Heart right ventricle (tissue), 16 donors: ENCODE measurements around the gene PHYH. TPM values are rescaled to one million over a fixed set of nuclear protein-coding genes. Genes with fewer than 3 reads are reported as not detected.

ENCODE experiments used
- ATAC-seq, 8 donors: fragments of 200-7000 bp; cut with Tn5 transposase; one replicate each; pipeline ENCODE4 v1.9.1; 2020; ENCODE audit warnings: mild to moderate bottlenecking in 8 of 8, moderate library complexity in 8 of 8, moderate number of reproducible peaks in 1 of 8
- DNase-seq, 2 donors: peaks; one replicate each; pipeline ENCODE4 v3.0.0-alpha.2; 2020
- H3K27ac ChIP-seq, 10 donors: fragments of 200-600 bp; sonication (generic) in 2 of 10; one replicate each; pipeline versions ENCODE4 v1.5.0 to v1.8.0; 2020 to 2022; ENCODE audit warnings: mild to moderate bottlenecking in 3 of 10
- H3K27me3 ChIP-seq, 7 donors: fragments of 200-600 bp; one replicate each; pipeline ENCODE4 v1.8.0; 2021 to 2022; ENCODE audit warnings: mild to moderate bottlenecking in 2 of 7
- H3K36me3 ChIP-seq, 9 donors: fragments of 200-600 bp; sonication (generic) in 1 of 9; one replicate each; pipeline versions ENCODE4 v1.5.0 to v1.8.0; 2020 to 2022; ENCODE audit warnings: mild to moderate bottlenecking in 2 of 9
- H3K4me1 ChIP-seq, 9 donors: fragments of 200-600 bp; sonication (generic) in 1 of 9; one replicate each; pipeline versions ENCODE4 v1.5.0 to v1.8.0; 2020 to 2022; ENCODE audit warnings: mild to moderate bottlenecking in 4 of 9
- H3K4me3 ChIP-seq, 10 donors: fragments of 200-600 bp; sonication (generic) in 2 of 10; one replicate each; pipeline versions ENCODE4 v1.5.0 to v1.8.0; 2020 to 2022; ENCODE audit warnings: mild to moderate bottlenecking in 7 of 10, moderate library complexity in 2 of 10
- H3K9me3 ChIP-seq, 11 donors: fragments of 200-600 bp in 10 of 11; sonication (generic) in 2 of 11; one replicate each; pipeline versions ENCODE4 v1.5.0 to v1.8.0; 2013 to 2022; ENCODE audit warnings: mild to moderate bottlenecking in 2 of 11, control low read depth in 1 of 11, moderate library complexity in 1 of 11
- WGBS, 2 donors: extraction: QIAGEN DNeasy Blood & Tissue Kit; methylation state at CpG; one replicate each; pipeline ENCODE4 v1.1.7; 2013; ENCODE audit warnings: inconsistent platforms in 1 of 2; 5-methylcytosine and 5-hydroxymethylcytosine counted together
- intact Hi-C, 10 donors: fragments of 100-400 bp; cut with DNase I; formaldehyde crosslinking; loops; one replicate each; pipeline versions ENCODE4 v1.11.1 to v1.14.2; 2022
- polyA plus RNA-seq, 2 donors: library from polyadenylated mRNA; stranded (reverse); fragments of 200-250 nt; gene quantifications; one replicate each; pipeline ENCODE4 v1.2.3, GENCODE V29; 2013
- total RNA-seq, 10 donors: library from RNA; stranded (reverse); fragmentation: NEBNext Ultra II Directional in 3 of 10; extraction: Animal tissue kit (Norgen Biotek cat#: 25700) in 3 of 10; gene quantifications; one replicate each; pipeline versions ENCODE4 v1.2.1 to v1.2.4, GENCODE V29; 2021 to 2023
- TF ChIP-seq, protein P1 (sequence below), 9 donors: fragments of 200-600 bp; sonication (generic) in 2 of 9; IDR thresholded peaks; one replicate each; pipeline versions ENCODE4 v1.5.0 to v1.8.0; 2021 to 2022; ENCODE audit warnings: antibody characterized with exemption in 9 of 9, mild to moderate bottlenecking in 5 of 9, moderate library complexity in 1 of 9
- donor health status: Arrhythmogenic right ventricular cardiomyopathy.
- donor health status: ischemic (EF 13 %, LVEDD 7.1; RV severe dilation, severe dysfunction).
- donor health status: healthy with polysubstance abuse.
- donor health status: DM: no; HTN: yes; CAD: no.
- donor health status: DM: no; HTN: no; CAD: no.
- donor health status: ischemic (EF 25% LVEDD 6.9; RV normal size, moderate dysfunction).
- donor health status: ischemic (EF 25% LVEDD 5.7; RV mildly dilated, moderate dysfunction).
- donor health status: healthy.
- donor health status: DM: yes; HTN: yes; CAD: no.
- donor health status: Ischemic cardiomyopathy.
- donor health status: ischemic (EF 35%, LVEDD 5.7; RV mildly dilated, moderate dysfunction).
- donor health status: nonischemic (EF 11% LVEDD 7.7; RV severe dilation, severe dysfunction).
- donor health status: DM: yes; HTN: yes; CAD: no.
- donor health status: PGD.
- donor health status: ischemic (EF 29% LVEDD 5.4; RV normal size, mild dysfunction).
- donor health status: nonischemic (EF 23%, LVEDD 6.1; RV moderate dilation, normal function).

PHYH gene
- total and polyA plus RNA-seq, 12 donors = 51.1 to 188 (median 154) TPM

DNA sequence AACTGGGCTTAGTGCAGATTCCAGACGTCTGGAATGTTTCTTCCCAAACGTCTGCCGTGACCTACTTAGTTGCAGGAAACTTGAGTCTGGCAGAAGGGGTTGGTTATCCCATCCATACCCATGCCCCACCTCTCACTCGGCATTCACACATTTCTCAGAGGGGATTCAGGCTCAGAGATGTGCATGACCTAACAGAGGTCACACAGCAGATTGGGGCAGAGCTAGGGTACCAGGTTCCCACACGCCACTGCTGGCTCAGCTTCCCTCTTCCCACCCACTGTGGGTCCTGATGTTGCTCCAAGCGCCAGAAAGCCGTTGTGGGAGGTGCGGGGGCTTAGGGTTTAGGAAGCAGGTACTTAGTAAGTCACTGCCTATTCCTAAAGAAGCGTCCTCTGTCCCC, 68.7 kb downstream of the PHYH start:
- Histone ChIP-seq H3K4me3 (no peak overlapping the region), H3K36me3 (no peaks in the 10 kb centered on the region), H3K27me3 (peaks cover 0 to 31% (median 14%) of the 10 kb centered on the region in 7 donors), H3K9me3 (no peaks in the 10 kb centered on the region), H3K4me1 (no peaks in the 10 kb centered on the region), H3K27ac (no peak overlapping the region)
- TF ChIP-seq, protein P1, sequence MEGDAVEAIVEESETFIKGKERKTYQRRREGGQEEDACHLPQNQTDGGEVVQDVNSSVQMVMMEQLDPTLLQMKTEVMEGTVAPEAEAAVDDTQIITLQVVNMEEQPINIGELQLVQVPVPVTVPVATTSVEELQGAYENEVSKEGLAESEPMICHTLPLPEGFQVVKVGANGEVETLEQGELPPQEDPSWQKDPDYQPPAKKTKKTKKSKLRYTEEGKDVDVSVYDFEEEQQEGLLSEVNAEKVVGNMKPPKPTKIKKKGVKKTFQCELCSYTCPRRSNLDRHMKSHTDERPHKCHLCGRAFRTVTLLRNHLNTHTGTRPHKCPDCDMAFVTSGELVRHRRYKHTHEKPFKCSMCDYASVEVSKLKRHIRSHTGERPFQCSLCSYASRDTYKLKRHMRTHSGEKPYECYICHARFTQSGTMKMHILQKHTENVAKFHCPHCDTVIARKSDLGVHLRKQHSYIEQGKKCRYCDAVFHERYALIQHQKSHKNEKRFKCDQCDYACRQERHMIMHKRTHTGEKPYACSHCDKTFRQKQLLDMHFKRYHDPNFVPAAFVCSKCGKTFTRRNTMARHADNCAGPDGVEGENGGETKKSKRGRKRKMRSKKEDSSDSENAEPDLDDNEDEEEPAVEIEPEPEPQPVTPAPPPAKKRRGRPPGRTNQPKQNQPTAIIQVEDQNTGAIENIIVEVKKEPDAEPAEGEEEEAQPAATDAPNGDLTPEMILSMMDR (IDR thresholded peaks at IDR 0.05) = no peak
- ATAC-seq (no peak), DNase-seq (no peak)
- intact Hi-C loops = no loop called here
- WGBS, 2 donors = 63% methylated on average over 9 of the region's 9 CpGs

Other genes with a start within 250 kb of the PHYH start
- gene OPTN, start 199.9 kb downstream of the PHYH start, total RNA-seq = 100 to 1,000 TPM; 111 to 218 (median 133) TPM
- gene OPTN, start 199.9 kb downstream of the PHYH start, polyA plus RNA-seq = 10 to 100 TPM; 59.0 to 95.5 TPM
- gene MCM10, start 138.5 kb downstream of the PHYH start, total RNA-seq = 1 to 10 TPM in 1 of 10 donors, under 1 TPM in 6, not detected in 3; 0.07 to 3.8 (median 0.48) TPM
- gene MCM10, start 138.5 kb downstream of the PHYH start, polyA plus RNA-seq = under 1 TPM; 0.07 to 0.09 TPM
- gene UCMA, start 65.7 kb downstream of the PHYH start, total RNA-seq = not detected
- gene UCMA, start 65.7 kb downstream of the PHYH start, polyA plus RNA-seq = not detected
- gene SEPHS1, start 48.2 kb upstream of the PHYH start, total RNA-seq = 10 to 100 TPM; 26.7 to 38.9 (median 30.4) TPM
- 10 to 100 TPM; 17.6 to 23.2 TPM for gene SEPHS1, start 48.2 kb upstream of the PHYH start, polyA plus RNA-seq
- gene BEND7, start 228.9 kb upstream of the PHYH start, total RNA-seq = 10 to 100 TPM; 10.2 to 21.0 (median 13.3) TPM
- gene BEND7, start 228.9 kb upstream of the PHYH start, polyA plus RNA-seq = 1 to 10 TPM; 6.4 to 7.0 TPM